ENCODE results near the gene UFD1.

DNA sequence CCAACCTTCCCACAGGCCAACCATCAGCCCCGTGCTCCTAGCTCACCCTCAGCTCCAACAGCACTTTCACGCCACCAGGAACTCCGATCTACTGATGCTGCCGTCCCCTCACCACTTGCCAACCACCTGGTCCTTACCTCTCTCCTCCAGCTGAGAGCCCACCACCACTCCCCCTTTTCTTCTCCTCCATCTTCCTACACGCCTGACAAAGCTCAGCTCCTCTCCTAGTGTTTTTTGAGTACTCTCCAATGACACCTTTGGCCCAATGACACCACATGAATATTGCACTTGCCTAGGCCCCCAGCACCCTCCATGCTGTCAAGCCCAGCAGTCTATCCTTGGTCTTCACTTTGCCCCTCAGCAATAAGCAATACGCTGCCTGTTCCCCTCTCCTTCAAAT is 78.1 kb downstream of the UFD1 start:
- TF ChIP-seq ZNF274 (IDR thresholded peaks at IDR 0.05; ENCODE audit: low read depth, low read length), result no peak
- TF ChIP-seq YY1 (IDR thresholded peaks at IDR 0.05; ENCODE audit: insufficient read depth, insufficient read length), result no peak
